HepG2 (cell line): ENCODE data around the gene ADAMTS8. TPM values are rescaled to one million over a fixed set of nuclear protein-coding genes. Genes with fewer than 3 reads are reported as not detected.

Source experiments
- ATAC-seq: fragments of 200-7000 bp; cut with Tn5 transposase; 3 replicates; pipeline ENCODE4 v1.9.1; 2020; ENCODE audit warnings: mild to moderate bottlenecking, moderate library complexity
- BruUV-seq: library from RNA; stranded (reverse); fragments of 400-500 nt; replicated peaks from 2 replicates; lab custom pipeline; 2021; lab: Mats Ljungman, UMichigan
- CTCF ChIA-PET: fragments of 300-600 bp; formaldehyde crosslinking; extraction: SDS; loops from one replicate; lab custom pipeline; 2021; ENCODE audit warnings: low total read pairs, inconsistent platforms, low intra/inter-chr PET ratio; lab: Yijun Ruan, JAX
- POLR2A ChIA-PET: fragments of 350-600 bp; sonication (Branson Sonifier 250); formaldehyde crosslinking; loops from one replicate; lab custom pipeline; 2020; ENCODE audit warnings: antibody characterized with exemption, inconsistent platforms; lab: Yijun Ruan, JAX
- DNase-seq: peaks from one replicate; pipeline ENCODE4 v3.0.0-alpha.2; 2015; ENCODE audit warnings: low spot score
- FAIRE-seq: peaks from 3 replicates; lab custom pipeline; 2011; peaks lifted over from hg19 to GRCh38; lab: Jason Lieb, UNC
- H2AFZ ChIP-seq: one replicate; pipeline ENCODE4 v1.6.1; 2011; ENCODE audit warnings: low read length, inconsistent platforms
- H3K27ac ChIP-seq: fragments of 300-600 bp; 3 replicates; pipeline ENCODE4 v1.8.0; 2011; ENCODE audit warnings: mixed run types, mild to moderate bottlenecking, mixed read lengths, low read length, inconsistent platforms; ENCODE audit not compliant: insufficient read depth; ENCODE audit errors: extremely low read length
- H3K27me3 ChIP-seq, 2 experiments: fragments of 200-600 bp in 1 of 2; 2 replicates in 1 of 2; 3 replicates in 1 of 2; pipeline versions ENCODE4 v1.6.0 to v1.8.0; 2011; ENCODE audit warnings: low read length in 2 of 2, mild to moderate bottlenecking in 2 of 2, moderate library complexity in 2 of 2, inconsistent platforms in 1 of 2; ENCODE audit not compliant: insufficient read depth in 2 of 2, control insufficient read depth in 1 of 2
- H3K36me3 ChIP-seq, 2 experiments: fragments of 200-600 bp in 1 of 2; replicated peaks in 1 of 2; 2 replicates in 1 of 2; 3 replicates in 1 of 2; pipeline versions ENCODE4 v1.5.1 to v1.8.0; 2011; ENCODE audit warnings: low read length in 2 of 2, inconsistent platforms in 1 of 2; ENCODE audit not compliant: insufficient read depth in 2 of 2, control insufficient read depth in 1 of 2
- H3K4me1 ChIP-seq: 2 replicates; pipeline ENCODE4 v1.5.1; 2012; ENCODE audit warnings: low read length, inconsistent platforms; ENCODE audit not compliant: insufficient read depth
- H3K4me2 ChIP-seq: 2 replicates; pipeline ENCODE4 v1.6.0; 2011; ENCODE audit warnings: low read depth, low read length, inconsistent platforms
- H3K4me3 ChIP-seq, 3 experiments: fragments of 200-600 bp in 1 of 3; sonication (generic), shearing (Covaris generic) in 1 of 3; replicated peaks in 1 of 3; 2 replicates each; pipeline ENCODE4 v1.5.1; 2011 to 2016; ENCODE audit warnings: low read length in 3 of 3, inconsistent platforms in 2 of 3, low read depth in 2 of 3, mild to moderate bottlenecking in 2 of 3, control low read depth in 1 of 3, mixed read lengths in 1 of 3; ENCODE audit not compliant: insufficient read depth in 1 of 3
- H3K79me2 ChIP-seq: one replicate; pipeline ENCODE4 v1.6.1; 2011; ENCODE audit warnings: low read length, inconsistent platforms; ENCODE audit not compliant: insufficient read depth
- H3K9ac ChIP-seq: 2 replicates; pipeline ENCODE4 v1.6.0; 2011; ENCODE audit warnings: mild to moderate bottlenecking, low read depth, low read length, inconsistent platforms; ENCODE audit not compliant: insufficient read depth
- H3K9me3 ChIP-seq: 2 replicates; pipeline ENCODE4 v1.5.1; 2012; ENCODE audit warnings: mild to moderate bottlenecking, low read length
- H4K20me1 ChIP-seq: 2 replicates; pipeline ENCODE4 v1.6.0; 2011; ENCODE audit warnings: inconsistent platforms, mild to moderate bottlenecking, low read length, moderate library complexity; ENCODE audit not compliant: insufficient read depth
- AKNA ChIP-seq: sonication (generic); formaldehyde crosslinking; IDR thresholded peaks from 2 replicates; pipeline ENCODE4 v1.4.0; 2020; ENCODE audit warnings: missing genetic modification reagents, borderline replicate concordance
- BRCA1 ChIP-seq: sonication (generic); formaldehyde crosslinking; IDR thresholded peaks from 2 replicates; pipeline ENCODE4 v1.4.0; 2020; ENCODE audit warnings: missing genetic modification reagents
- FOXM1 ChIP-seq: sonication (generic); formaldehyde crosslinking; IDR thresholded peaks from 2 replicates; pipeline ENCODE4 v1.5.0; 2020; ENCODE audit warnings: missing genetic modification reagents
- MBNL3 ChIP-seq: fragments of 250-450 bp; sonication (Bioruptor Pico); conservative IDR thresholded peaks from 2 replicates; pipeline ENCODE4 v1.8.0; 2022; ENCODE audit warnings: mild to moderate bottlenecking, inconsistent platforms
- NFYB ChIP-seq: sonication (generic); formaldehyde crosslinking; IDR thresholded peaks from 2 replicates; pipeline ENCODE4 v1.4.0; 2020; ENCODE audit warnings: missing genetic modification reagents
- PHF21A ChIP-seq: sonication (generic); formaldehyde crosslinking; IDR thresholded peaks from 2 replicates; pipeline ENCODE4 v1.5.0; 2020; ENCODE audit warnings: mild to moderate bottlenecking, missing genetic modification reagents
- RBFOX2 ChIP-seq: fragments of 200-400 bp; formaldehyde crosslinking; IDR thresholded peaks from 2 replicates; pipeline ENCODE4 v1.6.1; 2017; ENCODE audit warnings: low read depth, mild to moderate bottlenecking, low read length
- TCF12 ChIP-seq, 2 experiments: fragments of 450-650 bp in 1 of 2; sonication (generic) in 1 of 2; formaldehyde crosslinking in 1 of 2; IDR thresholded peaks; 2 replicates each; pipeline versions ENCODE4 v1.6.1 to v1.8.0; 2017 to 2022; ENCODE audit warnings: antibody characterized with exemption in 1 of 2, mild to moderate bottlenecking in 1 of 2, missing genetic modification reagents in 1 of 2, moderate library complexity in 1 of 2
- U2AF2 ChIP-seq: fragments of 200-400 bp; formaldehyde crosslinking; IDR thresholded peaks from 2 replicates; pipeline ENCODE4 v1.6.1; 2017; ENCODE audit warnings: low read depth, mild to moderate bottlenecking, low read length
- ZFYVE20 ChIP-seq: sonication (generic); formaldehyde crosslinking; IDR thresholded peaks from 2 replicates; pipeline ENCODE4 v1.8.0; 2023; ENCODE audit warnings: low read depth, mild to moderate bottlenecking, moderate library complexity, missing genetic modification reagents, borderline replicate concordance
- ZNF597 ChIP-seq: sonication (generic); formaldehyde crosslinking; IDR thresholded peaks from 2 replicates; pipeline ENCODE4 v1.5.0; 2020; ENCODE audit warnings: missing genetic modification reagents
- WGBS: methylation state at CpG from one replicate; pipeline ENCODE4 v1.1.6; 2017; ENCODE audit warnings: low lambda C conversion rate; 5-methylcytosine and 5-hydroxymethylcytosine counted together
- in situ Hi-C: cut with HindIII; loops from 2 replicates; pipeline ENCODE4 v1.10.0; 2017; ENCODE audit warnings: low pct_unique_long_range_greater_than_20kb; ENCODE audit not compliant: extremely low pct_ligation_motif_present
- intact Hi-C: fragments of 100-400 bp; cut with micrococcal nuclease; formaldehyde crosslinking; loops from one replicate; pipeline ENCODE4 v1.10.0; 2022; ENCODE audit not compliant: unreplicated experiment
- polyA plus RNA-seq, 8 experiments: library from polyadenylated mRNA; depleted of rRNA in 3 of 8; stranded (reverse) in 7 of 8; unstranded in 1 of 8; fragments of >200 nt; fragmentation: Illumina TruSeq in 4 of 8; extraction: Trizol in 4 of 8; gene quantifications; 2 replicates each; pipeline versions ENCODE4 v1.2.1 to v1.2.3, GENCODE V29; 2011 to 2016; ENCODE audit warnings: low read depth in 4 of 8, missing spikeins in 1 of 8, mixed read lengths in 1 of 8; ENCODE audit not compliant: insufficient read depth in 1 of 8
- total RNA-seq, 5 experiments: library from RNA; depleted of rRNA; stranded (reverse); fragments of >200 nt; fragmentation: Illumina TruSeq; extraction: Trizol; gene quantifications; 2 replicates each; pipeline ENCODE4 v1.2.3, GENCODE V29; 2016; ENCODE audit warnings: low read depth in 1 of 5
- TF ChIP-seq, protein P1 (sequence below): sonication (generic); formaldehyde crosslinking; IDR thresholded peaks from 2 replicates; pipeline ENCODE4 v1.4.0; 2020; ENCODE audit warnings: low read depth, mild to moderate bottlenecking, missing genetic modification reagents
- TF ChIP-seq, protein P2 (sequence below): sonication (generic); formaldehyde crosslinking; IDR thresholded peaks from 2 replicates; pipeline ENCODE4 v1.5.0; 2020; ENCODE audit warnings: mild to moderate bottlenecking, missing genetic modification reagents
- TF ChIP-seq, protein P3 (sequence below): IDR thresholded peaks from 2 replicates; pipeline ENCODE4 v1.6.1; 2016; ENCODE audit warnings: low read depth, borderline replicate concordance

ADAMTS8 gene
- total and polyA plus RNA-seq, 2 of the 13 experiments (the other 11 are each of a cell fraction or from before 2014, with no cell fraction given): not detected

- intact Hi-C loops: no loop called here
- ATAC-seq: no peak
- TF ChIP-seq ZNF597 (CRISPR knock-in tag): no peak
- TF ChIP-seq RBFOX2: no peak
- TF ChIP-seq, protein P1, sequence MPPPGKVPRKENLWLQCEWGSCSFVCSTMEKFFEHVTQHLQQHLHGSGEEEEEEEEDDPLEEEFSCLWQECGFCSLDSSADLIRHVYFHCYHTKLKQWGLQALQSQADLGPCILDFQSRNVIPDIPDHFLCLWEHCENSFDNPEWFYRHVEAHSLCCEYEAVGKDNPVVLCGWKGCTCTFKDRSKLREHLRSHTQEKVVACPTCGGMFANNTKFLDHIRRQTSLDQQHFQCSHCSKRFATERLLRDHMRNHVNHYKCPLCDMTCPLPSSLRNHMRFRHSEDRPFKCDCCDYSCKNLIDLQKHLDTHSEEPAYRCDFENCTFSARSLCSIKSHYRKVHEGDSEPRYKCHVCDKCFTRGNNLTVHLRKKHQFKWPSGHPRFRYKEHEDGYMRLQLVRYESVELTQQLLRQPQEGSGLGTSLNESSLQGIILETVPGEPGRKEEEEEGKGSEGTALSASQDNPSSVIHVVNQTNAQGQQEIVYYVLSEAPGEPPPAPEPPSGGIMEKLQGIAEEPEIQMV: no peak
- no peak for TF ChIP-seq AKNA (CRISPR knock-in tag)
- no peak for TF ChIP-seq ZFYVE20 (CRISPR knock-in tag)
- TF ChIP-seq BRCA1 (CRISPR knock-in tag): no peak
- no peak for TF ChIP-seq FOXM1
- no peak for TF ChIP-seq NFYB (CRISPR knock-in tag)
- TF ChIP-seq U2AF2: no peak
- TF ChIP-seq, protein P2, sequence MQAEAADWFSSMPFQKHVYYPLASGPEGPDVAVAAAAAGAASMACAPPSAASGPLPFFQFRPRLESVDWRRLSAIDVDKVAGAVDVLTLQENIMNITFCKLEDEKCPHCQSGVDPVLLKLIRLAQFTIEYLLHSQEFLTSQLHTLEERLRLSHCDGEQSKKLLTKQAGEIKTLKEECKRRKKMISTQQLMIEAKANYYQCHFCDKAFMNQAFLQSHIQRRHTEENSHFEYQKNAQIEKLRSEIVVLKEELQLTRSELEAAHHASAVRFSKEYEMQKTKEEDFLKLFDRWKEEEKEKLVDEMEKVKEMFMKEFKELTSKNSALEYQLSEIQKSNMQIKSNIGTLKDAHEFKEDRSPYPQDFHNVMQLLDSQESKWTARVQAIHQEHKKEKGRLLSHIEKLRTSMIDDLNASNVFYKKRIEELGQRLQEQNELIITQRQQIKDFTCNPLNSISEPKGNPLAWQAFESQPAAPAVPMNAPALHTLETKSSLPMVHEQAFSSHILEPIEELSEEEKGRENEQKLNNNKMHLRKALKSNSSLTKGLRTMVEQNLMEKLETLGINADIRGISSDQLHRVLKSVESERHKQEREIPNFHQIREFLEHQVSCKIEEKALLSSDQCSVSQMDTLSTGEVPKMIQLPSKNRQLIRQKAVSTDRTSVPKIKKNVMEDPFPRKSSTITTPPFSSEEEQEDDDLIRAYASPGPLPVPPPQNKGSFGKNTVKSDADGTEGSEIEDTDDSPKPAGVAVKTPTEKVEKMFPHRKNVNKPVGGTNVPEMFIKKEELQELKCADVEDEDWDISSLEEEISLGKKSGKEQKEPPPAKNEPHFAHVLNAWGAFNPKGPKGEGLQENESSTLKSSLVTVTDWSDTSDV (CRISPR knock-in tag): no peak
- TF ChIP-seq PHF21A: no peak
- TF ChIP-seq MBNL3: no peak
- no peak for TF ChIP-seq TCF12 (IDR thresholded peaks at IDR 0.05)
- TF ChIP-seq TCF12 (CRISPR knock-in tag; IDR thresholded peaks at IDR 0.05): no peak
- TF ChIP-seq, protein P3, sequence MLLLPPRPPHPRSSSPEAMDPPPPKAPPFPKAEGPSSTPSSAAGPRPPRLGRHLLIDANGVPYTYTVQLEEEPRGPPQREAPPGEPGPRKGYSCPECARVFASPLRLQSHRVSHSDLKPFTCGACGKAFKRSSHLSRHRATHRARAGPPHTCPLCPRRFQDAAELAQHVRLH (CRISPR knock-in tag): no peak
Measured at GRCh38 chr11:130459521-130459920, 31.1 kb upstream of the ADAMTS8 start.

More at GRCh38 chr11:130459521-130459920, 31.1 kb upstream of the ADAMTS8 start:
- H3K4me3 ChIP-seq: no peak overlapping the region
- DNase-seq (no peak), FAIRE-seq (no peak)
- H3K27me3 ChIP-seq: peaks cover 5 to 55% of the 10 kb centered on the region in 2 experiments; a peak in 4 of 5 replicates
- in situ Hi-C loops: no loop called here
- H3K9me3 ChIP-seq: no peaks in the 10 kb centered on the region
- 14% methylated on average over 4 of the region's 7 CpGs for WGBS
- CTCF ChIA-PET: no interaction called here
- H4K20me1 ChIP-seq: no peaks in the 10 kb centered on the region
- no peak overlapping the region for H2AFZ ChIP-seq
- no peaks in the 10 kb centered on the region for H3K36me3 ChIP-seq
- H3K9ac ChIP-seq: no peak overlapping the region
- BruUV-seq: no TSS peak
- peaks cover 7% of the 10 kb centered on the region; the same call in 1 of the 2 replicates for H3K4me1 ChIP-seq
- no peak overlapping the region for H3K4me2 ChIP-seq
- no peak overlapping the region for H3K27ac ChIP-seq
- POLR2A ChIA-PET: no interaction called here
- no peaks in the 10 kb centered on the region for H3K79me2 ChIP-seq
